Ishikawa (cell line): Measurements from ENCODE around the gene SENP7.

Experiments used
- CEBPB ChIP-seq: IDR thresholded peaks from 2 replicates; pipeline ENCODE4 v1.6.1; 2012
- CREB1 ChIP-seq: IDR thresholded peaks from 2 replicates; pipeline ENCODE4 v1.6.1; 2012; ENCODE audit warnings: low read depth
- EGR1 ChIP-seq: IDR thresholded peaks from 2 replicates; pipeline ENCODE4 v1.6.1; 2012
- EP300 ChIP-seq: IDR thresholded peaks from 2 replicates; pipeline ENCODE4 v1.6.1; 2012; ENCODE audit warnings: borderline replicate concordance
- FOXM1 ChIP-seq: IDR thresholded peaks from 2 replicates; pipeline ENCODE4 v1.6.1; 2012; ENCODE audit warnings: low read depth, borderline replicate concordance
- NFIC ChIP-seq: IDR thresholded peaks from 2 replicates; pipeline ENCODE4 v1.6.1; 2012
- RAD21 ChIP-seq: IDR thresholded peaks from 2 replicates; pipeline ENCODE4 v1.6.1; 2012; ENCODE audit warnings: low read depth
- TAF1 ChIP-seq: IDR thresholded peaks from 2 replicates; pipeline ENCODE4 v1.6.1; 2012; ENCODE audit warnings: low read depth, mild to moderate bottlenecking
- TCF12 ChIP-seq: IDR thresholded peaks from 2 replicates; pipeline ENCODE4 v1.6.1; 2012; ENCODE audit warnings: low read depth
- TEAD4 ChIP-seq: IDR thresholded peaks from 2 replicates; pipeline ENCODE4 v1.6.1; 2012
- YY1 ChIP-seq: IDR thresholded peaks from 2 replicates; pipeline ENCODE4 v1.6.1; 2012; ENCODE audit warnings: low read depth
- ZBTB7A ChIP-seq: IDR thresholded peaks from 2 replicates; pipeline ENCODE4 v1.6.1; 2012; ENCODE audit warnings: low read depth
- TF ChIP-seq, protein P1 (sequence below): IDR thresholded peaks from 2 replicates; pipeline ENCODE4 v1.6.1; 2012
- TF ChIP-seq, protein P2 (sequence below): IDR thresholded peaks from 2 replicates; pipeline ENCODE4 v1.6.1; 2012; ENCODE audit warnings: low read depth, mild to moderate bottlenecking
- TF ChIP-seq, protein P3 (sequence below): IDR thresholded peaks from 2 replicates; pipeline ENCODE4 v1.6.1; 2012

The SENP7 gene

DNA sequence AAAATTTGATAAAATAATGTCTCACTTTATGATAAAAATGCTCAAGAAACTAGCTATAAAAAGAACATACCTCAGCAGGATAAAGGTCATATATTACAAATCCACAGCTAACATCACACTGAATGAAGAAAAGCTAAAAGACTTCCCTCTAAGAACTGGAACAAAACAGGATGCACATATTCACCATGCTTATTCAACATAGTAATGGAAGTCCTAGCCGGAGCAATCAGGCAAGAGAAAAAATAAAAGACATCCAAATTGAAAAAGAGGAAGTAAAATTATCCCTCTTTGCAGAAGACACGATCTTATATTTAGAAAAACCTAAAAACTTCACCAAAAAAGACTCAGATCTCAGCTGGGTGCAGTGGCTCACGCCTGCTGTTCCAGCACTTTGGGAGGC lies 34.0 kb downstream of the SENP7 start:
- TF ChIP-seq ZBTB7A: no peak
- TF ChIP-seq, protein P1, sequence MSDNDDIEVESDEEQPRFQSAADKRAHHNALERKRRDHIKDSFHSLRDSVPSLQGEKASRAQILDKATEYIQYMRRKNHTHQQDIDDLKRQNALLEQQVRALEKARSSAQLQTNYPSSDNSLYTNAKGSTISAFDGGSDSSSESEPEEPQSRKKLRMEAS: no peak
- TF ChIP-seq TAF1: no peak
- no peak for TF ChIP-seq RAD21
- no peak for TF ChIP-seq CREB1
- TF ChIP-seq CEBPB: no peak
- TF ChIP-seq EGR1: no peak
- TF ChIP-seq TEAD4: no peak
- no peak for TF ChIP-seq NFIC
- no peak for TF ChIP-seq FOXM1
- no peak for TF ChIP-seq EP300
- TF ChIP-seq, protein P2, sequence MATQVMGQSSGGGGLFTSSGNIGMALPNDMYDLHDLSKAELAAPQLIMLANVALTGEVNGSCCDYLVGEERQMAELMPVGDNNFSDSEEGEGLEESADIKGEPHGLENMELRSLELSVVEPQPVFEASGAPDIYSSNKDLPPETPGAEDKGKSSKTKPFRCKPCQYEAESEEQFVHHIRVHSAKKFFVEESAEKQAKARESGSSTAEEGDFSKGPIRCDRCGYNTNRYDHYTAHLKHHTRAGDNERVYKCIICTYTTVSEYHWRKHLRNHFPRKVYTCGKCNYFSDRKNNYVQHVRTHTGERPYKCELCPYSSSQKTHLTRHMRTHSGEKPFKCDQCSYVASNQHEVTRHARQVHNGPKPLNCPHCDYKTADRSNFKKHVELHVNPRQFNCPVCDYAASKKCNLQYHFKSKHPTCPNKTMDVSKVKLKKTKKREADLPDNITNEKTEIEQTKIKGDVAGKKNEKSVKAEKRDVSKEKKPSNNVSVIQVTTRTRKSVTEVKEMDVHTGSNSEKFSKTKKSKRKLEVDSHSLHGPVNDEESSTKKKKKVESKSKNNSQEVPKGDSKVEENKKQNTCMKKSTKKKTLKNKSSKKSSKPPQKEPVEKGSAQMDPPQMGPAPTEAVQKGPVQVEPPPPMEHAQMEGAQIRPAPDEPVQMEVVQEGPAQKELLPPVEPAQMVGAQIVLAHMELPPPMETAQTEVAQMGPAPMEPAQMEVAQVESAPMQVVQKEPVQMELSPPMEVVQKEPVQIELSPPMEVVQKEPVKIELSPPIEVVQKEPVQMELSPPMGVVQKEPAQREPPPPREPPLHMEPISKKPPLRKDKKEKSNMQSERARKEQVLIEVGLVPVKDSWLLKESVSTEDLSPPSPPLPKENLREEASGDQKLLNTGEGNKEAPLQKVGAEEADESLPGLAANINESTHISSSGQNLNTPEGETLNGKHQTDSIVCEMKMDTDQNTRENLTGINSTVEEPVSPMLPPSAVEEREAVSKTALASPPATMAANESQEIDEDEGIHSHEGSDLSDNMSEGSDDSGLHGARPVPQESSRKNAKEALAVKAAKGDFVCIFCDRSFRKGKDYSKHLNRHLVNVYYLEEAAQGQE: no peak
- no peak for TF ChIP-seq TCF12

DNA sequence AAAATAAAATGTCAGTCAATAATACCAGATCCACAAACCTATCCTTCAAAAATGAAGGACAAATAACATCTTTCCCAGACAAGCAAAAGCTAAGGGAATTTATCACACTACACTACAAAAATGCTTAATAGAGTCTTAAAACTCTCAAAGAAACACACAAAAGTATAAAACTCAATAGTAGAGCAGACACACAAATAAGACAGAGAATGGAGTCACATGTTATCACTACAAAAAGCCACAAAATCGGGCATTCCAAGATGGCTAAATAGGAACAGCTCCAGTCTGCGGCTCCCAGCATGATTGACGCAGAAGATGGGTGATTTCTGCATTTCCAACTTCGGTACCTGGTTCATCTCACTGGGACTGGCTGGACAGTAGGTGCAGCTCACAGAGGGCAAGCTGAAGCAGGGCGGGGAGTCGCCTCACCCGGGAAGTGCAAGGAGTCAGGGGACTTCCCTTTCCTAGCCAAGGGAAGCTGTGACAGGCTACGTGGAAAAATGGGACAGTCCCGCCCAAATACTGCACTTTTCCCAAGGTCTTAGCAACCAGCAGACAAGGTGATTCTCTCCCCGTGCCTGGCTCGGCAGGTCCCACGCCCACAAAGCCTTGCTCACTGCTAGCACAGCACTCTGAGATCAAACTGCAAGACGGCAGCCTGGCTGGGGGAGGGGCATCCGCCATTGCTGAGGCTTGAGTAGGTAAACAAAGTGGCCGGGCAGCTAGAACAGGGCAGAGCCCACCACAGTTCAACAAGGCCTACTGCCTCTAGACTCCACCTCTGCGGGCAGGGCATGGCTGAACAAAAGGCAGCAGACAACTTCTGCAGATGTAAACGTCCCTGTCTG lies 46.3 kb downstream of the SENP7 start:
- TF ChIP-seq TAF1: no peak
- TF ChIP-seq EP300: no peak
- TF ChIP-seq RAD21: no peak
- TF ChIP-seq ZBTB7A: no peak
- TF ChIP-seq, protein P2: no peak
- TF ChIP-seq YY1: no peak
- TF ChIP-seq EGR1: no peak
- TF ChIP-seq TCF12: no peak
- TF ChIP-seq NFIC: no peak
- TF ChIP-seq, protein P1: no peak
- no peak for TF ChIP-seq CREB1
- TF ChIP-seq, protein P3, sequence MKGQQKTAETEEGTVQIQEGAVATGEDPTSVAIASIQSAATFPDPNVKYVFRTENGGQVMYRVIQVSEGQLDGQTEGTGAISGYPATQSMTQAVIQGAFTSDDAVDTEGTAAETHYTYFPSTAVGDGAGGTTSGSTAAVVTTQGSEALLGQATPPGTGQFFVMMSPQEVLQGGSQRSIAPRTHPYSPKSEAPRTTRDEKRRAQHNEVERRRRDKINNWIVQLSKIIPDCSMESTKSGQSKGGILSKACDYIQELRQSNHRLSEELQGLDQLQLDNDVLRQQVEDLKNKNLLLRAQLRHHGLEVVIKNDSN: no peak
- TF ChIP-seq FOXM1: no peak
- TF ChIP-seq CEBPB: no peak

DNA sequence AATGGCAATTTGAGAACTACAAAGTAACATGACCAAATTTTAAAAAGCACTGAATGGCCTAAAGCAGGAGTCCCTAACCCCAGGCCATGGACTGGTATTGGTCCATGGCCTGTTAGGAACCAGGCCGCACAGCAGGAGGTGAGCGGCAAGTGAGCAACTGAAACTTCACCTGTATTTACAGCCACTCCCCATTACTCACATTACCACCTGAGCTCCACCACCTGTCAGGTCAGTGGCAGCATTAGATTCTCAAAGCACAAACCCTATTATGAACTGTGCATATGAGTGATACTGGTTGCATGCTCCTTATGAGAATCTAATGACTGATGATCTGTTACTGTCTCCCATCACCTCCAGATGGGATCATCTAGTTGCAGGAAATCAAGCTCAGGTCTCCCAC lies 48.8 kb downstream of the SENP7 start:
- no peak for TF ChIP-seq CREB1
- no peak for TF ChIP-seq EP300
- no peak for TF ChIP-seq EGR1
- TF ChIP-seq FOXM1: no peak
- no peak for TF ChIP-seq ZBTB7A
- TF ChIP-seq RAD21: no peak
- TF ChIP-seq CEBPB: no peak

DNA sequence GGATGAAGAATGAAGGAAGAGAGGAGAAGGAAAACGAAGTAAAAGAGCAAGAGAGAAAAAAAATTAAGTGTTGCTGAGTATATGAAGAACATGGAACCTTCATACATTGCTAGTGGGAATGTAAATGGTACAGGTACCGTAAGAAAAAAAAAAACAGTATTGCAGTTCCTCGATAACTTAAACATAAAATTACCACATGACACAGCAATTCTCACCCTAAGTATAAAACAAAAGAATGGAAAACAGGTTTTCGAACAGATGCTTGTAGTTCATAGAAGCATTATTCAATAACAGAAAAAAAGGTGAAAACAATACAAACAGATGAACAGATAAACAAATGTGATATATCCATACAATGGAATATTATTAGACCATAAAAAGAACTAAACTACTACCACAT lies 51.6 kb downstream of the SENP7 start:
- TF ChIP-seq, protein P2: no peak
- TF ChIP-seq, protein P3: no peak
- TF ChIP-seq EGR1: no peak
- no peak for TF ChIP-seq TAF1
- TF ChIP-seq EP300: no peak
- no peak for TF ChIP-seq CREB1
- TF ChIP-seq TCF12: no peak
- TF ChIP-seq FOXM1: no peak
- no peak for TF ChIP-seq NFIC
- TF ChIP-seq, protein P1: no peak
- no peak for TF ChIP-seq ZBTB7A
- no peak for TF ChIP-seq RAD21
- no peak for TF ChIP-seq YY1
- TF ChIP-seq TEAD4: no peak
- no peak for TF ChIP-seq CEBPB
